PC-9 (cell line): Measurements from ENCODE around the gene CRIP2. TPM values are rescaled to one million over a fixed set of nuclear protein-coding genes. Genes with fewer than 3 reads are reported as not detected.

Experiments used
- BruUV-seq: library from RNA; stranded (reverse); fragments of 400-500 nt; replicated peaks from 2 replicates; lab custom pipeline; 2021; lab: Mats Ljungman, UMichigan
- CTCF ChIA-PET: fragments of 300-600 bp; sonication (Branson Sonifier 250); formaldehyde crosslinking; loops from one replicate; lab custom pipeline; 2022; ENCODE audit warnings: antibody characterized with exemption; lab: Charles Lee
- POLR2A ChIA-PET: fragments of 300-600 bp; sonication (Branson Sonifier 250); formaldehyde crosslinking; loops from one replicate; lab custom pipeline; 2022; ENCODE audit warnings: antibody characterized with exemption; ENCODE audit not compliant: unreplicated experiment; lab: Charles Lee
- DNase-seq, 2 experiments: peaks; one replicate each; pipeline versions ENCODE4 v3.0.0 to v3.0.0-alpha.2; 2015 to 2022; ENCODE audit warnings: mixed read lengths in 1 of 2
- H2AFZ ChIP-seq: fragments of 200-600 bp; sonication (generic); 2 replicates; pipeline ENCODE4 v1.8.1; 2017; ENCODE audit warnings: antibody characterized with exemption
- H3F3A ChIP-seq: fragments of 200-600 bp; sonication (generic); 2 replicates; pipeline ENCODE4 v1.8.1; 2017; ENCODE audit warnings: antibody characterized with exemption, mild to moderate bottlenecking, low read depth; ENCODE audit not compliant: insufficient read depth
- H3K27ac ChIP-seq: fragments of 200-600 bp; sonication (generic); 2 replicates; pipeline ENCODE4 v1.6.1; 2016; ENCODE audit warnings: mixed run types
- H3K27me3 ChIP-seq: fragments of 200-600 bp; sonication (generic); 2 replicates; pipeline ENCODE4 v1.6.1; 2016; ENCODE audit warnings: low read depth, mixed run types; ENCODE audit not compliant: insufficient read depth
- H3K36me3 ChIP-seq: fragments of 200-600 bp; sonication (generic); 2 replicates; pipeline ENCODE4 v1.6.1; 2016; ENCODE audit warnings: low read depth, mixed run types
- H3K4me1 ChIP-seq: fragments of 200-600 bp; sonication (generic); replicated peaks from 2 replicates; pipeline ENCODE4 v1.6.1; 2016; ENCODE audit warnings: mixed run types; ENCODE audit not compliant: insufficient read depth
- H3K4me2 ChIP-seq: fragments of 200-600 bp; sonication (generic); 2 replicates; pipeline ENCODE4 v1.6.1; 2017; ENCODE audit warnings: mixed run types
- H3K4me3 ChIP-seq: fragments of 200-600 bp; sonication (generic); 2 replicates; pipeline ENCODE4 v1.6.1; 2016; ENCODE audit warnings: mixed run types
- H3K79me2 ChIP-seq: fragments of 200-600 bp; sonication (generic); 2 replicates; pipeline ENCODE4 v1.6.1; 2017; ENCODE audit warnings: low read depth, mixed run types
- H3K9me2 ChIP-seq: fragments of 200-600 bp; sonication (generic); 2 replicates; pipeline ENCODE4 v1.8.1; 2017; ENCODE audit warnings: mild to moderate bottlenecking; ENCODE audit not compliant: insufficient read depth
- H3K9me3 ChIP-seq: fragments of 200-600 bp; sonication (generic); 2 replicates; pipeline ENCODE4 v1.8.1; 2016; ENCODE audit warnings: low read depth; ENCODE audit not compliant: insufficient read depth
- H4K20me1 ChIP-seq: fragments of 200-600 bp; sonication (generic); 2 replicates; pipeline ENCODE4 v1.8.1; 2017; ENCODE audit not compliant: insufficient read depth
- EZH2 ChIP-seq: fragments of 200-600 bp; sonication (generic); IDR thresholded peaks from 2 replicates; pipeline ENCODE4 v1.8.0; 2017; ENCODE audit warnings: antibody characterized with exemption, low read depth
- intact Hi-C: fragments of 100-400 bp; cut with micrococcal nuclease; formaldehyde crosslinking; loops from one replicate; pipeline ENCODE4 v1.10.0; 2022; ENCODE audit not compliant: unreplicated experiment
- total RNA-seq: library from RNA; stranded (reverse); gene quantifications from 2 replicates; pipeline ENCODE4 v1.2.3, GENCODE V29; 2021
- TF ChIP-seq, protein P1 (sequence below): fragments of 200-600 bp; sonication (generic); conservative IDR thresholded peaks from 2 replicates; pipeline ENCODE4 v1.6.1; 2017; ENCODE audit warnings: mixed run types, antibody characterized with exemption, mild to moderate bottlenecking, moderate library complexity

Gene CRIP2
- total RNA-seq, 1 experiment from 2014 or later = 50.2 TPM

DNA sequence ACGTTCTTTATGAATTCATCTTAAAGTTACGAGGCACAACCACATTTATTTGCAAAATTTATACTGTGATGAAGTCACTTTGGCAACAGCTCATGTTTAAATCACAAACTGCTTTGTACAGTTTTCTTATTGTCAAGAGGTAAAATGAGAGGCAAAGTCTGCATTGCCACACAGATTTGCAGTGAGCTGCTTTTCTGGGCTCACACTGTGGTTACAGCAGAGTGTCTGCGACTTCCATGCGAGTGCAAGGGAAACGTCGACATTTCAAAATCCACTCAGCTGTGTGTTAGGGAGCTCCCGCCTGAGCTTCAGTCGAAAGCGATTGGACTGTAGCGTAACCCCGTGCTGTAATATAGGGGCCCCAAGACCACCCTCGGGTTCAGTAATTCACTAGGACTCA lies 42.0 kb upstream of the CRIP2 start:
- Histone ChIP-seq H4K20me1 (peaks cover 74% of the 10 kb centered on the region), H3K36me3 (peaks cover 5% of the 10 kb centered on the region; the same call in 1 of the 2 replicates), H3K4me2 (no peak overlapping the region), H3K4me3 (no peak overlapping the region), H3K9me3 (no peaks in the 10 kb centered on the region), H3K27me3 (no peaks in the 10 kb centered on the region), H3K9me2 (no peaks in the 10 kb centered on the region), H3F3A (peaks cover 29% of the 10 kb centered on the region), H2AFZ (no peak overlapping the region), H3K27ac (no peak overlapping the region), H3K4me1 (peaks cover 14% of the 10 kb centered on the region), H3K79me2 (peaks cover 88% of the 10 kb centered on the region)
- TF ChIP-seq EZH2 = no peak
- TF ChIP-seq, protein P1, sequence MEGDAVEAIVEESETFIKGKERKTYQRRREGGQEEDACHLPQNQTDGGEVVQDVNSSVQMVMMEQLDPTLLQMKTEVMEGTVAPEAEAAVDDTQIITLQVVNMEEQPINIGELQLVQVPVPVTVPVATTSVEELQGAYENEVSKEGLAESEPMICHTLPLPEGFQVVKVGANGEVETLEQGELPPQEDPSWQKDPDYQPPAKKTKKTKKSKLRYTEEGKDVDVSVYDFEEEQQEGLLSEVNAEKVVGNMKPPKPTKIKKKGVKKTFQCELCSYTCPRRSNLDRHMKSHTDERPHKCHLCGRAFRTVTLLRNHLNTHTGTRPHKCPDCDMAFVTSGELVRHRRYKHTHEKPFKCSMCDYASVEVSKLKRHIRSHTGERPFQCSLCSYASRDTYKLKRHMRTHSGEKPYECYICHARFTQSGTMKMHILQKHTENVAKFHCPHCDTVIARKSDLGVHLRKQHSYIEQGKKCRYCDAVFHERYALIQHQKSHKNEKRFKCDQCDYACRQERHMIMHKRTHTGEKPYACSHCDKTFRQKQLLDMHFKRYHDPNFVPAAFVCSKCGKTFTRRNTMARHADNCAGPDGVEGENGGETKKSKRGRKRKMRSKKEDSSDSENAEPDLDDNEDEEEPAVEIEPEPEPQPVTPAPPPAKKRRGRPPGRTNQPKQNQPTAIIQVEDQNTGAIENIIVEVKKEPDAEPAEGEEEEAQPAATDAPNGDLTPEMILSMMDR = no peak
- ChIA-PET CTCF (no interaction called here), POLR2A (no interaction called here)
- DNase-seq = no peak
- no TSS peak for BruUV-seq
- intact Hi-C loops = no loop called here

DNA sequence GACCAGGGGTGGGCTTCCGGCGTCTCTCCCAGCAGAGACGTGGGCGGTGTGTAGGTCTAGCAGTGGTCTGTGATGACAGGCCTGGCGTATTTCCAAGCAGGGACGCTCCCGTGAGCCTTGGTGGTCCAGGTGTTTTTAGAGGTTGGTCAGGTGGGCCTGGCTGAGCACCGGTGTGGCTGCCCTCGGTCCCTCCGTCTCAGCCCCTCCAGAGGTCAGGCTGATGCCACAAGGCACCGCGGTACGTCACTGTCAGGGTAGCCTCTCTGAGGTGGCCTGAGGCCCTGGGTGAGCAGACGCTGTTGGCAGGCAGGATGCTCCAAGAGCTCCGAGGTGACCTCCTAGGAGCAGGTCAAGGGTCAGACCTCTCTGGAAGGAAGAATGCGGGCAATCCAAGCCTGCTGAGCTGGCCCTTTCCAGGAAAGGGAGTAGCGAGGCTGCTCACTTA lies 41.4 kb upstream of the CRIP2 start:
- Histone ChIP-seq H3K9me3 (no peaks in the 10 kb centered on the region), H3K27ac (no peak overlapping the region), H4K20me1 (peaks cover 74% of the 10 kb centered on the region), H3F3A (peaks cover 29% of the 10 kb centered on the region), H3K4me2 (no peak overlapping the region), H3K27me3 (no peaks in the 10 kb centered on the region), H3K4me3 (no peak overlapping the region), H3K9me2 (no peaks in the 10 kb centered on the region), H3K4me1 (peaks cover 14% of the 10 kb centered on the region), H3K36me3 (peaks cover 5% of the 10 kb centered on the region; the same call in 1 of the 2 replicates), H3K79me2 (peaks cover 87% of the 10 kb centered on the region), H2AFZ (no peak overlapping the region)
- ChIA-PET CTCF (no interaction called here), POLR2A (no interaction called here)
- BruUV-seq = no TSS peak
- DNase-seq = no peak
- intact Hi-C loops = no loop called here
- TF ChIP-seq, protein P1 = no peak
- TF ChIP-seq EZH2 = no peak

DNA sequence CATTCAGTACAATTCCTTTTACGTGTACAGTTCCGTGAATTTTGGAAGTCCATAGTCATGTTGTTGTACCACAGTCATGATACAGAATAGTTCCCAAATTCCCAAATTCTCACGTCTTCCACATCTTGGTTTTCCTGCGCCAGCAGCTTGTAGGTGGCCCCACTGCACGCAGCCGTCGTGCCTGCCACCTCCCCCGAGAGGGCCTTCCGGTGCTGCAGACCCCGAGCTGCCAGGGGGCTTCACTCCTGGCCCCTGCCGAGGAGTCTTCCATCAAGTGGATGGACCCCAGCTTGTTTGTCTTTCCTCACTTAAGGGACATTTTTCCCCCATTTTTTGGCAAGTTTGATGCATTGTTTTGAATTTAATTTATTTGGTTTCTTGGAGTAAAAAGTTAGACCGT lies 38.2 kb upstream of the CRIP2 start:
- H3K4me2 ChIP-seq = no peak overlapping the region
- no peak overlapping the region for H2AFZ ChIP-seq
- peaks cover 5% of the 10 kb centered on the region; the same call in 1 of the 2 replicates for H3K36me3 ChIP-seq
- no peaks in the 10 kb centered on the region for H3K9me3 ChIP-seq
- ChIA-PET POLR2A (no interaction called here), CTCF (no interaction called here)
- DNase-seq = no peak
- H3K27me3 ChIP-seq = no peaks in the 10 kb centered on the region
- H3K79me2 ChIP-seq = peaks cover 64% of the 10 kb centered on the region
- TF ChIP-seq, protein P1 = no peak
- no peak for TF ChIP-seq EZH2
- peaks cover 69% of the 10 kb centered on the region for H4K20me1 ChIP-seq
- peaks cover 13% of the 10 kb centered on the region for H3F3A ChIP-seq
- H3K27ac ChIP-seq = no peak overlapping the region
- no peaks in the 10 kb centered on the region for H3K9me2 ChIP-seq
- intact Hi-C loops = no loop called here
- no peaks in the 10 kb centered on the region; the same call in none of the 2 replicates for H3K4me1 ChIP-seq
- H3K4me3 ChIP-seq = no peak overlapping the region
- no TSS peak for BruUV-seq
